Kidney tubule cell (primary cell): Measurements from ENCODE around the gene SLC35F3.
"Not testable (repeated sequence)": the region's sequence is repeated elsewhere in the genome, so short reads cannot be mapped to it uniquely, and the experiment has no call there.

ENCODE experiments used
- DNase-seq: peaks from one replicate; pipeline ENCODE4 v3.0.0-alpha.2; 2018; ENCODE audit warnings: low spot score

SLC35F3 gene

DNA sequence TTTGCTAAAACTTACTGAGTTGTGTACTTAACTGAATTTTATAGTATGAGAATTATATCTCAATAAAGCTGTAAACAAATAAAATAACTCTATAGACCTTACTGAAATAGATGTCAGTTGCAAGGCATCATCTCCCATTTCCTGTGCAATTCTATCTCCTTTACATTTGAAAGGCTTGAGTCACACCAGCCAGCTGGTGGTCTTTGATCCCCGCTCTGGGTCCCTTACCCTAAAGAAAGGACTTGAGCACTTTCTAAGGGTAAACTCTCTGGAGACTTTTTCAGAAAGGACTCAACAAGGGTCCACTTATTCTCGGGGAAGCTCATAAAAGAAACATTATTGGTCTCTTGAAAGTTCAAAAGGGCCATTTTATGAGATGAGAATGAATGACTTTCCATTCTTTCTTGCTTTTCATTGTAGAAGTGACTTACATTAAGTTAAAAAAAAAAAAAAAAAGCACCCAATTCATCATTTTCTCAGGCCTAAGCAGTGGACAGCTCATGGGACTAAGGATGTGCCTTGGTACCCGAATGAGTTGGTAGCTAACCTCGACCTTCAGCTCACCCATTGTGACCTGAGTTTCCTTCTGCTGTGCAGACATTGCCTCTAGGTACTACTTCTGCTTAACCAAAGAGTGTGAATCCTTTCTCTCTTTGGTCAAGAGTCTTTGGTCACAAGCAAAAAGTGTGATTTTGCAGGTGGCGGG, 321.8 kb downstream of the SLC35F3 start:
- no peak for DNase-seq

DNA sequence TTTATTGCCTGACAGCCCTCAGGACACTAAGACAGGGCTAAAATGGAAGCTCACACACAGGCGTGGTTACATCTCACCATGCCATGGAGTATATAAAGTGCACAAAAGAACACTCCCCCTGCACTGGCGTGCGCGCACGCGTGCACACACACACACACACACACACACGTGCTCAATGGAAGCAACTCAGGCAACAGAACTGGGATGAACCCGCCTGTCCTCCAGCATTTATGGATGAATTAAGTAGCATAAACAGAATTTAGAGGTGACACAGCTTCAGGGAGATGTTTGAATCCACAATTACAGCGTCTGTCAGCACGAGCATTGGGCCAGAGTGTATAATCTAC, 322.3 kb downstream of the SLC35F3 start:
- no peak for DNase-seq

GRCh38 chr1:234229581-234230387, 325.3 kb downstream of the SLC35F3 start:
- DNase-seq, result no peak

- DNase-seq, result no peak
Observed at GRCh38 chr1:234230414-234230862, 326.0 kb downstream of the SLC35F3 start.

GRCh38 chr1:234231061-234231892, 326.8 kb downstream of the SLC35F3 start:
- no peak for DNase-seq

GRCh38 chr1:234231893-234232276, 327.4 kb downstream of the SLC35F3 start:
- DNase-seq, result no peak

DNA sequence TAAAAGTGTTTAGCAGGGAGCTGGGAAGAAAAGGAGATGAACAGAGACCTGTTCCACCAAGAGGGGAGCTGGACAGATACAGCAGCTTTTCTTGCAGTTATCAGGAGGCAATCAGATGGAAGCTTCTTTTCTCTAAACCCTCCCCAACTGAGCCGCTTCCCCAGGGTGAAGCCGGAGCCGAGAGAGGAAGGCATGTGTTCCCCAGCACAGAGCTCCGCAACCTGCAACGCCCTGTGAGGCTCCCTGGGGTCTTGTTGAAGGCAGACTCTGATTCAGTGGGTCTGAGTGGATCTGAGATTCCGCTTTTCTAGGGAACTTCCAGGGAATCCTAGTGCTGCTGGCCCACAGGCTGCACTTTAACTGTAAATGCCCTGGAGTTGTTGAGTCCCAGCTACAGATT, 329.7 kb downstream of the SLC35F3 start:
- DNase-seq, result no peak

DNA sequence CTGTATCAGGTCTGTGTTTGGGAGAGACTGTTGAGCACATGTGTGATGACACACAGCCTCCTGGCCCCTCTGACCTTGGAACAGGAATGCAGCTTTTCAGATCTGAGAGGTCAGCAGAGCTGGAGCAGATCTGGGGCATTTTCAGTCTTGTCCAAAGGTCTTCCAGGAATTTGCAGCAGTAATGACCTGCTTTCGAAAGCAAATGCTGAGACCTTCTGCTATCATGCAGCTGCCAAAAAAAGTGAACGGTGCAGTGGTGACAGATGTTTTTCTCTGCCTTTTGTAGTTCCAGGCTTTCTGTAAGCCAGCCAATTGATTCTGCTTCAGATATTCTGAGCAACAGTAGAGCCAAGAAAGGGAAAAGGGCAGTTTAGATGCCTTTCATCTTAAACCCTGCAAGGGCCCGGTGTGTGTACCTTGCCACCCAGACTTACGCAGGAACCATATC, 331.0 kb downstream of the SLC35F3 start:
- no peak for DNase-seq

DNA sequence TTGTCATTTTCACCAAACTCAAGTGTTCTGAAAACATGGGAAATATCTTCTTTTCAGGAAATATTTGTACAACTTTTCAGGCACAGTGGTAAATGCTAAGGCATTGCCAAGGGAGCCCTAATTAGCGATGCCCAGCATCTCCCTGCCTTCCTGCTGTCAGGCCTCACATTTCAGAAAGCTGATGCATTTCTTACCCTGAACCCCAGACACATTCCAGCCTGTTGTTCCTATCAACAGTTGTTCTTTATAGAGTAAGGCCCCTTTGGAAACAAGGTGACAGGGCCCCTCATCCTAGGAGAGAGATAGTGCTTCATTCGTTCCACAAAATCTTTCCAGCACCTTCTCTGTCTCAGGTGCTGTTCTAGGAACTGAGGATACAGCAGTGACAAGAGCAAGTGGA, 332.9 kb downstream of the SLC35F3 start:
- no peak for DNase-seq

GRCh38 chr1:234238060-234238459, 333.6 kb downstream of the SLC35F3 start:
- no peak for DNase-seq

DNA sequence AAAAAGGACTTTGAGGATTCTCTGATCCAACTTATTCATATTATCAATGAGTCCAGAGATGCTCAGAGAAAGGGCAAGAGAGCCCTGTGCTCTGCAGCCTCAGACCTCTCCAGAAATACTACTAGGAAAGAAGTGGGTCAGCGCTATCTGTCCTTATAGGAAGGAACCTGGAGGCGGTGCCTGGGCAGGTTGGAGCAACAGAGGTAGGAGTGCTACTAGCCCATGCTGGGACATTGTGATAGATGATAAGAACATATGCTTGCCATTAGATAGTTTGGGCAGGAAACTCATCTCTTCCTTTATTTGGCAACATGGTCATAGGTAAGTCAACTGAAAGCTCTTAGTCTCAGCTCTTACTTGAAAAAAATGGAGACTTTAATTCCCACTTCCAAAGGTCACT, 335.0 kb downstream of the SLC35F3 start:
- DNase-seq, result no peak

DNA sequence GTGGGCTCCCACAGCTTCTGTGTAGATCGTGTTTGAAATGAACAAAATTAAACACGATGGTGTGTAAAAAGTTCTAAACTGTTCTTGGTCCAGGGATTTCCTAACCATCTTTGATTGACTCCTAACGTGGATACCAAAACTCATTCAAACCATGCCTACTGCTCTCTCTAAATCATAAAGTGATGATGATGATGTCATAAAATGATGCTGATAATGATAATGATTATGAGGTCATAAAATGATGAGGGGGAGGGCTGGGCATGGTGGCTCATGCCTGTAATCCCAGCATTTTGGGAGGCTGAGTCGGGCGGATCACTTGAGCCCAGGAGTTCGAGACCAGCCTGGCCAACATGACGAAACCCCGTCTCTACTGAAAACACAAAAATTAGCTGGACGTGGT, 335.5 kb downstream of the SLC35F3 start:
- no peak for DNase-seq

DNA sequence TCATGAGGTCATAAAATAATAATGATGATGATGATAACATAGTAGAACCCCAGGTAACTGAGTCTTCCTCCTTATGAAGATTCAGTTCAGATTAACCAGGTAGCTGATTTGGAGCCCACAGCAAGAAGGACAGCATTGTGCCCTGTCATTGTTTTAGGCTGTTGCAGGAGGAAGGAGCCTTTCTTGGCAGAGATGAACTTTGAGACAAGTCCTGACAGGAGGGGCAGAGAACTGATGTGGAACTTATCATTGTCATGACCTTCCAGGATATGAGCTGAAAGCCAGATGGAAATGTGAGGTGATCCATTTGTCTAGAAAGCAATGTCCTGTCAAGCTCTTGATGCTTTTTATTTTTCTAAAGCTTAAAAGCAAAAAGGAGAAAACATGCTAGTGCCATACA, 336.2 kb downstream of the SLC35F3 start:
- no peak for DNase-seq

- DNase-seq, result no peak
Observed at GRCh38 chr1:234241941-234242490, 337.5 kb downstream of the SLC35F3 start.

- DNase-seq, result no peak
Observed at GRCh38 chr1:234243521-234244260, 339.2 kb downstream of the SLC35F3 start.

- no peak for DNase-seq
Observed at GRCh38 chr1:234244482-234244881, 340.0 kb downstream of the SLC35F3 start.

DNA sequence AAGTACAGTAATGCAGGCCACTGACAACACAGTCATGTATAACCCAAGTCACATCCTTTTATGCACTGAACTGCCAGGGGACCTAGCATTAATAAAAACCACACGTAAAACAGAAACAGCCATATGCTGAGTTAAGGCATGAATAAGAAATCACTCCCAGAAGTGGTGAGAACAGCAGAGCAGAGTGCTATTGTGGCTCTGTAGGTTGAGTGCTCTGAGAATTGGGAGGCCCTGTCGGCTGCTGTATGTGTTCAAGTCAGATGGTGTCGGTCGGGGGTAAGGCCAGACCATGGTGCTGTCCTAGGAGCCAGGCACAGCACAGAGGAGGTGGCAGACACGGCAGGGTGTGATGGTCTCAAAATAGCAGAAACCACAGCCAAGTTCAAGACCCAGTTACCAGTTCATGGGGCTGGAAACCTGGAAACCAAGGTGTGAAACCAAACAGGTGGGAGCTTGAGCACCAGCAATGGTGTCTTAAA, 342.2 kb downstream of the SLC35F3 start:
- DNase-seq, result no peak

DNA sequence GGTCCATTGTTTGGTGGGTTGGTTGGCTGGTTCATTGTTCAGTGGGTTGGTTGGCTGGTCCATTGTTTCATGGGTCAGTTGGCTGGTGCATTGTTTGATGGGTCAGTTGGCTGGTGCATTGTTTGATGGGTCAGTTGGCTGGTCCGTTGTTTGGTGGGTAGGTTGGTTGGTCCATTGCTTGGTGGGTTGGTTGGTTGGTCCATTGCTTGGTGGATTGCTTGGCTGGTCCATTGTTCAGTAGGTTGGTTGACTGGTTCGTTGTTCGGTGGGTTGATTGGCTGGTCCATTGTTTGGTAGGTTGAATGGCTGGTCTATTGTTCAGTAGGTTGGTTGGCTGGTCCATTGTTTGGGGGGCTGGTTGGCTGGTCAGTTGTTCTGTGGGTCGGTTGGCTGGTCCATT, 343.3 kb downstream of the SLC35F3 start:
- DNase-seq, result not testable (repeated sequence)

- DNase-seq, result no peak
Observed at GRCh38 chr1:234250747-234251146, 346.3 kb downstream of the SLC35F3 start.

GRCh38 chr1:234253732-234254131, 349.3 kb downstream of the SLC35F3 start:
- no peak for DNase-seq

GRCh38 chr1:234256359-234256758, 351.9 kb downstream of the SLC35F3 start:
- peak; percentile 68 for DNase-seq
